HepG2 (cell line): ENCODE measurements around the gene ABHD17A. TPM values are rescaled to one million over a fixed set of nuclear protein-coding genes. Genes with fewer than 3 reads are reported as not detected.

ENCODE experiments used
- ARID3A ChIP-seq: IDR thresholded peaks from 2 replicates; pipeline ENCODE4 v1.6.1; 2012; ENCODE audit warnings: low read depth, low read length, improper control_type of control experiment
- CREB1 ChIP-seq, 2 experiments: fragments of 450-650 bp in 1 of 2; IDR thresholded peaks; 2 replicates each; pipeline ENCODE4 v1.6.1; 2016 to 2017; ENCODE audit warnings: control low read depth in 1 of 2, mild to moderate bottlenecking in 1 of 2, missing compliant biosample characterization in 1 of 2, missing genetic modification characterization in 1 of 2
- GATA4 ChIP-seq: sonication (generic); IDR thresholded peaks from 2 replicates; pipeline ENCODE4 v1.6.1; 2016; ENCODE audit warnings: antibody characterized with exemption, low read depth, borderline replicate concordance
- HIVEP1 ChIP-seq: sonication (generic); formaldehyde crosslinking; IDR thresholded peaks from 2 replicates; pipeline ENCODE4 v1.4.0; 2020; ENCODE audit warnings: mild to moderate bottlenecking, missing genetic modification reagents
- KMT2B ChIP-seq: IDR thresholded peaks from 2 replicates; pipeline ENCODE4 v1.6.1; 2016; ENCODE audit warnings: missing genetic modification reagents, missing compliant biosample characterization
- MED8 ChIP-seq: sonication (generic); formaldehyde crosslinking; IDR thresholded peaks from 2 replicates; pipeline ENCODE4 v1.8.1; 2023; ENCODE audit warnings: mild to moderate bottlenecking, missing genetic modification reagents; ENCODE audit not compliant: insufficient replicate concordance
- MXD4 ChIP-seq: IDR thresholded peaks from 2 replicates; pipeline ENCODE4 v1.6.1; 2016; ENCODE audit warnings: mild to moderate bottlenecking, missing biosample characterization, missing genetic modification reagents
- MXI1 ChIP-seq: IDR thresholded peaks from 3 replicates; pipeline ENCODE4 v1.6.1; 2012; ENCODE audit warnings: low read depth, low read length, inconsistent platforms, borderline replicate concordance
- NFRKB ChIP-seq: fragments of 450-650 bp; IDR thresholded peaks from 2 replicates; pipeline ENCODE4 v1.6.1; 2017
- PAX8 ChIP-seq: sonication (generic); formaldehyde crosslinking; IDR thresholded peaks from 2 replicates; pipeline ENCODE4 v1.8.0; 2022; ENCODE audit warnings: mild to moderate bottlenecking, missing genetic modification reagents, borderline replicate concordance
- REXO4 ChIP-seq: sonication (generic); formaldehyde crosslinking; IDR thresholded peaks from 2 replicates; pipeline ENCODE4 v1.8.0; 2022; ENCODE audit warnings: missing genetic modification reagents, mild to moderate bottlenecking, borderline replicate concordance
- TBL1XR1 ChIP-seq: fragments of 150-350 bp; IDR thresholded peaks from 2 replicates; pipeline ENCODE4 v1.6.1; 2014; ENCODE audit warnings: borderline replicate concordance, low read length; ENCODE audit not compliant: partially characterized antibody
- ZNF17 ChIP-seq: sonication (generic); formaldehyde crosslinking; IDR thresholded peaks from 2 replicates; pipeline ENCODE4 v1.5.0; 2020; ENCODE audit warnings: mild to moderate bottlenecking, missing genetic modification reagents
- ZNF33A ChIP-seq: sonication (generic); formaldehyde crosslinking; IDR thresholded peaks from 2 replicates; pipeline ENCODE4 v1.5.1; 2020; ENCODE audit warnings: missing genetic modification reagents, mild to moderate bottlenecking, moderate library complexity, borderline replicate concordance
- ZNF468 ChIP-seq: sonication (generic); formaldehyde crosslinking; IDR thresholded peaks from 2 replicates; pipeline ENCODE4 v1.8.0; 2022; ENCODE audit warnings: mild to moderate bottlenecking, moderate library complexity, missing genetic modification reagents
- ZNF777 ChIP-seq: sonication (generic); formaldehyde crosslinking; IDR thresholded peaks from 2 replicates; pipeline ENCODE4 v1.4.0; 2020; ENCODE audit warnings: missing genetic modification reagents
- polyA plus RNA-seq, 8 experiments: library from polyadenylated mRNA; depleted of rRNA in 3 of 8; stranded (reverse) in 7 of 8; unstranded in 1 of 8; fragments of >200 nt; fragmentation: Illumina TruSeq in 4 of 8; extraction: Trizol in 4 of 8; gene quantifications; 2 replicates each; pipeline versions ENCODE4 v1.2.1 to v1.2.3, GENCODE V29; 2011 to 2016; ENCODE audit warnings: low read depth in 4 of 8, missing spikeins in 1 of 8, mixed read lengths in 1 of 8; ENCODE audit not compliant: insufficient read depth in 1 of 8
- total RNA-seq, 5 experiments: library from RNA; depleted of rRNA; stranded (reverse); fragments of >200 nt; fragmentation: Illumina TruSeq; extraction: Trizol; gene quantifications; 2 replicates each; pipeline ENCODE4 v1.2.3, GENCODE V29; 2016; ENCODE audit warnings: low read depth in 1 of 5
- TF ChIP-seq, protein P1 (sequence below): sonication (generic); formaldehyde crosslinking; IDR thresholded peaks from 2 replicates; pipeline ENCODE4 v1.9.0; 2022; ENCODE audit warnings: low read depth, missing genetic modification reagents
- TF ChIP-seq, protein P2 (sequence below): sonication (generic); formaldehyde crosslinking; IDR thresholded peaks from 2 replicates; pipeline ENCODE4 v1.5.0; 2020; ENCODE audit warnings: mild to moderate bottlenecking, missing genetic modification reagents, moderate library complexity
- TF ChIP-seq, protein P3 (sequence below): sonication (generic); formaldehyde crosslinking; IDR thresholded peaks from 2 replicates; pipeline ENCODE4 v1.5.0; 2020; ENCODE audit warnings: missing genetic modification reagents

Gene ABHD17A
- total and polyA plus RNA-seq, 2 of the 13 experiments (the other 11 are each of a cell fraction or from before 2014, with no cell fraction given), result 27.7 to 40.8 TPM

- TF ChIP-seq, protein P1, sequence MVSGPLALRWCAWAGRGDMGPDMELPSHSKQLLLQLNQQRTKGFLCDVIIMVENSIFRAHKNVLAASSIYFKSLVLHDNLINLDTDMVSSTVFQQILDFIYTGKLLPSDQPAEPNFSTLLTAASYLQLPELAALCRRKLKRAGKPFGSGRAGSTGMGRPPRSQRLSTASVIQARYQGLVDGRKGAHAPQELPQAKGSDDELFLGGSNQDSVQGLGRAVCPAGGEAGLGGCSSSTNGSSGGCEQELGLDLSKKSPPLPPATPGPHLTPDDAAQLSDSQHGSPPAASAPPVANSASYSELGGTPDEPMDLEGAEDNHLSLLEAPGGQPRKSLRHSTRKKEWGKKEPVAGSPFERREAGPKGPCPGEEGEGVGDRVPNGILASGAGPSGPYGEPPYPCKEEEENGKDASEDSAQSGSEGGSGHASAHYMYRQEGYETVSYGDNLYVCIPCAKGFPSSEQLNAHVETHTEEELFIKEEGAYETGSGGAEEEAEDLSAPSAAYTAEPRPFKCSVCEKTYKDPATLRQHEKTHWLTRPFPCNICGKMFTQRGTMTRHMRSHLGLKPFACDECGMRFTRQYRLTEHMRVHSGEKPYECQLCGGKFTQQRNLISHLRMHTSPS (CRISPR knock-in tag), result no peak
- TF ChIP-seq ZNF468 (no peak), ARID3A (no peak), MXI1 (peak; percentile 64; the same call in 1 of the 3 replicates), ZNF777 (no peak; the same call in 1 of the 2 replicates), ZNF33A (CRISPR knock-in tag) (no peak), GATA4 (peak; percentile 42; the same call in 1 of the 2 replicates), HIVEP1 (CRISPR knock-in tag) (0 out of 2 replicates have a peak, but pooled peaks have one; percentile 56), MED8 (peak; percentile 4), PAX8 (CRISPR knock-in tag) (no peak), ZNF17 (CRISPR knock-in tag) (no peak), CREB1 (IDR thresholded peaks at IDR 0.05) (peak; percentile 77), CREB1 (CRISPR knock-in tag; IDR thresholded peaks at IDR 0.05) (no peak; the same call in 1 of the 2 replicates), NFRKB (no peak), TBL1XR1 (no peak), REXO4 (no peak), MXD4 (CRISPR knock-in tag) (no peak), KMT2B (CRISPR knock-in tag) (peak; percentile 52; the same call in 1 of the 2 replicates)
- TF ChIP-seq, protein P2, sequence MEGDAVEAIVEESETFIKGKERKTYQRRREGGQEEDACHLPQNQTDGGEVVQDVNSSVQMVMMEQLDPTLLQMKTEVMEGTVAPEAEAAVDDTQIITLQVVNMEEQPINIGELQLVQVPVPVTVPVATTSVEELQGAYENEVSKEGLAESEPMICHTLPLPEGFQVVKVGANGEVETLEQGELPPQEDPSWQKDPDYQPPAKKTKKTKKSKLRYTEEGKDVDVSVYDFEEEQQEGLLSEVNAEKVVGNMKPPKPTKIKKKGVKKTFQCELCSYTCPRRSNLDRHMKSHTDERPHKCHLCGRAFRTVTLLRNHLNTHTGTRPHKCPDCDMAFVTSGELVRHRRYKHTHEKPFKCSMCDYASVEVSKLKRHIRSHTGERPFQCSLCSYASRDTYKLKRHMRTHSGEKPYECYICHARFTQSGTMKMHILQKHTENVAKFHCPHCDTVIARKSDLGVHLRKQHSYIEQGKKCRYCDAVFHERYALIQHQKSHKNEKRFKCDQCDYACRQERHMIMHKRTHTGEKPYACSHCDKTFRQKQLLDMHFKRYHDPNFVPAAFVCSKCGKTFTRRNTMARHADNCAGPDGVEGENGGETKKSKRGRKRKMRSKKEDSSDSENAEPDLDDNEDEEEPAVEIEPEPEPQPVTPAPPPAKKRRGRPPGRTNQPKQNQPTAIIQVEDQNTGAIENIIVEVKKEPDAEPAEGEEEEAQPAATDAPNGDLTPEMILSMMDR, result no peak
- TF ChIP-seq, protein P3, sequence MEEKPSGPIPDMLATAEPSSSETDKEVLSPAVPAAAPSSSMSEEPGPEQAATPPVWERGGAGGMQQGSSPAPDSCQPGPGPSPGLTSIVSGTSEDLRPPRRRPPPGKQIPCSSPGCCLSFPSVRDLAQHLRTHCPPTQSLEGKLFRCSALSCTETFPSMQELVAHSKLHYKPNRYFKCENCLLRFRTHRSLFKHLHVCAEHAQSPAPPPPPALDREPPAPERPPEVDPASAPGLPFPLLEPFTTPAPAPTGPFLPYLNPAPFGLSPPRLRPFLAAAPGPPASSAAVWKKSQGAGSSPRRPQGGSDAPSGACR (CRISPR knock-in tag), result no peak
Measured at GRCh38 chr19:1905110-1905862, 20.0 kb upstream of the ABHD17A start, which contains the start of the genes ADAT3 and SCAMP4 (continued).
